GM19099 (cell line): ENCODE data around the gene CIDEA.

Source experiments
- POLR2A ChIP-seq: IDR thresholded peaks from 3 replicates; pipeline ENCODE4 v1.6.1; 2011; ENCODE audit warnings: low read depth; ENCODE audit not compliant: insufficient read length; ENCODE audit errors: extremely low read depth

Gene CIDEA

DNA sequence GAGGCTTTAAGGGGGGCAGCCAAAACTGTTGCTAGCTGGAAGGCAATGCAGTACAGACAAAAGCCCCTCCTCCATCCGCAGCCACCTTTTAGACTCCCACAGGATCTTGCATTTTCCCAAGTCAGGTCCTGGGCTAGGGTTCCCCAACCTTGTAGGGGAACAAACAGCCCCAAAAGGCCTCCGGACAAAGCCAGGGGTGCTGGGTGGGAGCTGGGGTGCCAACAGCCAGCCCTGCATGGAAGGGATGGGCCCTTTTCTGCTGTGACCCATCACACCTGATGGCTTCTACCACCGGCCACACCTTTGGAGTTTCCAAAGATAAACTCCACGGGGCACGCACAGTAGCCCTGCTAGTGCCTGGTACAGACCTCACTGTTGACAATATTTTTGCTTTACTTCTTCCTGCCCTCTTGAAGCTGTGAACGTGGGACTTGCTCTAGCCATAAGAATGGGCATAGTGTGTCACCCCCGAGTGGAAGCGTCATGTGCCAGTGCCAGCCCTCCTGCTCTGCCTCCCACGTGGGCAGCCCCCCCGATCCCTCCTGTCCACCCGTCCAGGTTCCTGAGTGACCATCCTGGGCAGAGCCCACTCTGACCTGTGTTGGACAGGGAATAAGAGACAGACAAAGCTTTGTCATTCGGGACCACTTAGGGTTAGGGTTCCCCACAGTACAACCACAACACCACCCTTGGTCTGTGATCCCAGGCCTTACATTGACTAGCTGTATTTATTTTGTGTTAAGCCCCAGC lies 72.7 kb downstream of the CIDEA start:
- no peak for TF ChIP-seq POLR2A
